B cell (primary cell): Measurements from ENCODE around the gene TCP11X1.
"Not testable (repeated sequence)": the region's sequence is repeated elsewhere in the genome, so short reads cannot be mapped to it uniquely, and the experiment has no call there.

ENCODE experiments used
- EZH2 ChIP-seq: IDR thresholded peaks from 2 replicates; pipeline ENCODE4 v1.6.1; 2012; ENCODE audit warnings: borderline replicate concordance, low read depth, mild to moderate bottlenecking, moderate library complexity, low read length; ENCODE audit not compliant: insufficient read depth, poor library complexity, severe bottlenecking
- TF ChIP-seq, protein P1 (sequence below): fragments of 200-600 bp; IDR thresholded peaks from one replicate; pipeline ENCODE4 v1.8.0; 2022; ENCODE audit warnings: antibody characterized with exemption, mild to moderate bottlenecking

- not testable (repeated sequence) for TF ChIP-seq EZH2
- TF ChIP-seq, protein P1, sequence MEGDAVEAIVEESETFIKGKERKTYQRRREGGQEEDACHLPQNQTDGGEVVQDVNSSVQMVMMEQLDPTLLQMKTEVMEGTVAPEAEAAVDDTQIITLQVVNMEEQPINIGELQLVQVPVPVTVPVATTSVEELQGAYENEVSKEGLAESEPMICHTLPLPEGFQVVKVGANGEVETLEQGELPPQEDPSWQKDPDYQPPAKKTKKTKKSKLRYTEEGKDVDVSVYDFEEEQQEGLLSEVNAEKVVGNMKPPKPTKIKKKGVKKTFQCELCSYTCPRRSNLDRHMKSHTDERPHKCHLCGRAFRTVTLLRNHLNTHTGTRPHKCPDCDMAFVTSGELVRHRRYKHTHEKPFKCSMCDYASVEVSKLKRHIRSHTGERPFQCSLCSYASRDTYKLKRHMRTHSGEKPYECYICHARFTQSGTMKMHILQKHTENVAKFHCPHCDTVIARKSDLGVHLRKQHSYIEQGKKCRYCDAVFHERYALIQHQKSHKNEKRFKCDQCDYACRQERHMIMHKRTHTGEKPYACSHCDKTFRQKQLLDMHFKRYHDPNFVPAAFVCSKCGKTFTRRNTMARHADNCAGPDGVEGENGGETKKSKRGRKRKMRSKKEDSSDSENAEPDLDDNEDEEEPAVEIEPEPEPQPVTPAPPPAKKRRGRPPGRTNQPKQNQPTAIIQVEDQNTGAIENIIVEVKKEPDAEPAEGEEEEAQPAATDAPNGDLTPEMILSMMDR, result not testable (repeated sequence)
These were observed at the start of gene TCP11X1 for GRCh38 chrX:102214986-102215385.
